Measurements from ENCODE around the gene STK32C. TPM values are rescaled to one million over a fixed set of nuclear protein-coding genes. Genes with fewer than 3 reads are reported as not detected.
A peak's percentile ranks its signal among the peaks of the same experiment; 100 is the strongest.

STK32C gene
- total RNA-seq, 2 donors from 2014 or later, result 0.78 to 4.0 TPM

- Histone ChIP-seq H3K27me3 (no peaks in the 10 kb centered on the region), H3K36me3 (replicated peaks in 1 of 2; ENCODE audit: insufficient read depth in 1 of 2, low read depth in 2 of 2) (no peaks in the 10 kb centered on the region), H3K27ac (peak overlapping the region; percentile 40 to 78 (median 63)), H3K4me1 (peaks cover 21% of the 10 kb centered on the region), H3K4me3 (peak overlapping the region; percentile 16 to 76), H3K9me3 (no peaks in the 10 kb centered on the region)
- intact Hi-C loops (cut with DNase I), result no loop called here
- peak in 1 of 3 donors; percentile 9 for TF ChIP-seq POLR2A (IDR thresholded peaks at IDR 0.05)
- TF ChIP-seq, protein P1, sequence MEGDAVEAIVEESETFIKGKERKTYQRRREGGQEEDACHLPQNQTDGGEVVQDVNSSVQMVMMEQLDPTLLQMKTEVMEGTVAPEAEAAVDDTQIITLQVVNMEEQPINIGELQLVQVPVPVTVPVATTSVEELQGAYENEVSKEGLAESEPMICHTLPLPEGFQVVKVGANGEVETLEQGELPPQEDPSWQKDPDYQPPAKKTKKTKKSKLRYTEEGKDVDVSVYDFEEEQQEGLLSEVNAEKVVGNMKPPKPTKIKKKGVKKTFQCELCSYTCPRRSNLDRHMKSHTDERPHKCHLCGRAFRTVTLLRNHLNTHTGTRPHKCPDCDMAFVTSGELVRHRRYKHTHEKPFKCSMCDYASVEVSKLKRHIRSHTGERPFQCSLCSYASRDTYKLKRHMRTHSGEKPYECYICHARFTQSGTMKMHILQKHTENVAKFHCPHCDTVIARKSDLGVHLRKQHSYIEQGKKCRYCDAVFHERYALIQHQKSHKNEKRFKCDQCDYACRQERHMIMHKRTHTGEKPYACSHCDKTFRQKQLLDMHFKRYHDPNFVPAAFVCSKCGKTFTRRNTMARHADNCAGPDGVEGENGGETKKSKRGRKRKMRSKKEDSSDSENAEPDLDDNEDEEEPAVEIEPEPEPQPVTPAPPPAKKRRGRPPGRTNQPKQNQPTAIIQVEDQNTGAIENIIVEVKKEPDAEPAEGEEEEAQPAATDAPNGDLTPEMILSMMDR (IDR thresholded peaks at IDR 0.05), result no peak
- DNase-seq (no peak), ATAC-seq (no peak)
- 6 to 15% methylated on average over 8 to 16 of the region's 16 CpGs for WGBS, 2 donors
Measured at GRCh38 chr10:132332433-132332754, 24.6 kb upstream of the STK32C start.

DNA sequence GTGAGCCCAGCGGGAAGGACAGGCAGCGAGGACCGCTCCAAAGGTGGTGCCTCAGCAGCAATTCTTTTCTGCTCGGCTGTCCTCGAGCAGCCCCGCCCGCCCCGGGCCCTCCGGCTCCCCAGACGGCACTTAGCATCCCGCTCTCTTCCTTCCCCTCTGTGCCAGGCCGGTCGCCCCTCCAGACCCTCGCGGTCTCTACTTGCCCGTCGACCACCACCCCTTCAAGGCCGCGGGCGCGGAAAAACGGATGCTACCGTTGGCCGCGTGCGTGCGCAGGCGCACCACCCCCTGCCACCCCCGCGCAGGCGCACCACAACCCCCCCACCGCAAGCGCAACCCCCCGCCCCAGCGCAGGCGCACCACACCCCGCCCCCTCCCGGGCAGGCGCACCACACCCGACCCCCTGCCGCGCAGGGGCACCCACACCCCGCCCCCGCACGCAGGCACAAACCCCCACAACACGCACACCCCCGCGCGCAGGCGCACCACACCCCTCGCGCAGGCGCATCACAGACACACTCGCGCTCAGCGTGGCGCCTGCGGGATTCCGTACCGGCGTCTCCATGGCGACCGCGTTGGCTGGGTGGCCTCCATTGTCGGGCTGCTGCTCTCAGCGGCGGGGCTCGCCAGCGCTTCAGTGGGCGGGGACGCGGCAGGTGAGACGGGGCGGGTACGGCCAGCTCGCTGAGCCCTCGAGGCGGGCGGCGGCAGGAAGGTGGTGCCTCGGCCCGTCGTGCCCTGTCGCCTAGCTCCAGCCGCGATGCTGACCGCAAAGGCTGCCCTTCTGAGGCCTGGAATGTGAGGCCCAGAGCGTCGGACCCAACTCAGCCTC is 24.1 kb upstream of the STK32C start, which contains the start of gene LRRC27:
TSS of gene LRRC27 (plus strand) at position 593 of the 832 bp plus-strand sequence. CDS start 1,332 bp downstream, outside the sequence.
- H3K36me3 ChIP-seq (replicated peaks in 1 of 2; ENCODE audit: insufficient read depth in 1 of 2, low read depth in 2 of 2), result no peaks in the 10 kb centered on the region
- peak within 1 kb of the TSS; percentile 59 to 76 for H3K4me3 ChIP-seq
- TF ChIP-seq, protein P1 (IDR thresholded peaks at IDR 0.05), result peak in 1 of 7 experiments; percentile 14
- peak; percentile 13 to 70 (median 63) for TF ChIP-seq POLR2A (IDR thresholded peaks at IDR 0.05)
- peak within 1 kb of the TSS; percentile 40 to 81 (median 70) for H3K27ac ChIP-seq
- intact Hi-C loops (cut with DNase I), result no loop called here
- peaks cover 21% of the 10 kb centered on the region for H3K4me1 ChIP-seq
- WGBS, 2 donors, result 0 to 1% methylated on average over 10 to 52 of the region's 89 CpGs
- DNase-seq (peak; percentile 98 to 100 (median 99)), ATAC-seq (peak; percentile 95)
- H3K27me3 ChIP-seq, result no peaks in the 10 kb centered on the region
- H3K9me3 ChIP-seq, result no peaks in the 10 kb centered on the region

DNA sequence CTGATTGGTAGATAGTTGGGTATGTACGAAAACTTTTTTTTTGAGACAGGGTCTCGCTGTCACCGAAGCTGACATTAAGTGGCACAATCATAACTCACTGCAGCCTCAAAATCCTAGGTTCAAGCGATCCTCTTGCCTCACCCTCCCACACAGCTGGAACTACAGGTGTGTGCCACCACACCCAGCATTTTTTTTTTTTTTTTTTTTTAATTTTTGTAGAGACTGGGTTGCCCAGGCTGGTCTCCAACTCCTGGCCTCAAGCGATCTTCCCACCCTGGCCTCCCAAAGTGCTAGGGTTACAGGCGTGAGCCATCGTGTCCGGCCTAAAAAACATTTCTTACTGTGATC is 22.7 kb upstream of the STK32C start:
- H3K4me3 ChIP-seq, result no peak overlapping the region
- no peaks in the 10 kb centered on the region for H3K9me3 ChIP-seq
- intact Hi-C loops (cut with DNase I), result no loop called here
- peaks cover 21% of the 10 kb centered on the region for H3K4me1 ChIP-seq
- no peaks in the 10 kb centered on the region for H3K36me3 ChIP-seq (replicated peaks in 1 of 2; ENCODE audit: insufficient read depth in 1 of 2, low read depth in 2 of 2)
- TF ChIP-seq, protein P1 (IDR thresholded peaks at IDR 0.05), result no peak
- TF ChIP-seq POLR2A (IDR thresholded peaks at IDR 0.05), result no peak
- H3K27me3 ChIP-seq, result no peaks in the 10 kb centered on the region
- ATAC-seq (no peak), DNase-seq (no peak)
- WGBS, 2 donors, result 93 to 94% methylated on average over 8 of the region's 8 CpGs
- no peak overlapping the region for H3K27ac ChIP-seq

DNA sequence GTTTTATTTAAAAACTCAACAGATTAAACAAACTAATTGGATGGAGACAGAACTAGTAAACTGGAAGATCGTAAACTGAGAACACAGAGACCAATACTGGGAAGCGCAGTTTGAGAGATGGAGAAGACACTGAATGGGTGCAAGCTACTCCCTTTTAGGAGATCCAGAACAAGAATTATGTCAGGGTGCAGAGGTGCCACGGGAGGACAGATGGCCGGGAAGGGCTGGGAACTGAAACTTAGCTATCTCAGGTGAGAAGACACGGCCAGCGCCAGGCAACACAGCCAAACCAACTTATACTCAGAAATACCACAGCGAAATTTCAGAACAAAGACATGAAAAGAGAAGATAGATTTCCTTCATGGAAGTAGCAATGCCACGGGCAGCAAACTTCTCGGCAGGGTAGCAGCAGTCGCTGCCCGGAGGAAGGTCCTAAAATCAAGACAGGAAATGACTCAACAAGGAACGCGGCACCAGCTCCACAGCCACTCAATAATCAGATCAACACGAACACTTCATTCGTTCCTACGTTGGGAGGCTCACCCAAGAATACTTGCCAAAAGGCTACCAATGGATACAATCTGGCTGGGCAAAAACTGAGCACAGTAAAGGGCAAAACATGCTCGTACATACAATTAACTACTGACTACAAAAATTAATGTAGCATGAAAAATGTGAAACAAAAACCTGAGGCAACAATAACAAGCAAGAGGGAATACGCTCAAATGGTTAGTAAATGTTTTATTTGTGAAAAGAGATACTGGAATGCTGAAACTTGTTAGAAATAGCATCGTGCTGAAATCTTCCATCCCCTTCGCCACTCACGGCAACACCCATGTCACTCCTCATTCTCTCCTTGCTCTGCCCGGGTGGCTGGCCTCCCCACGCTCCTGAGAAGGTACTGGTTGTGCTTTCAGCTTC is 22.1 kb upstream of the STK32C start:
- DNase-seq (peak in 1 of 4 donors; percentile 28), ATAC-seq (no peak)
- H3K4me1 ChIP-seq, result peaks cover 21% of the 10 kb centered on the region
- TF ChIP-seq, protein P1 (IDR thresholded peaks at IDR 0.05), result no peak
- TF ChIP-seq POLR2A (IDR thresholded peaks at IDR 0.05), result no peak
- no peak overlapping the region for H3K4me3 ChIP-seq
- H3K27me3 ChIP-seq, result no peaks in the 10 kb centered on the region
- WGBS, 2 donors, result 71 to 84% methylated on average over 23 of the region's 23 CpGs
- no peaks in the 10 kb centered on the region for H3K9me3 ChIP-seq
- peak overlapping the region in 1 of 4 donors; percentile 2 for H3K27ac ChIP-seq
- intact Hi-C loops (cut with DNase I), result no loop called here
- no peaks in the 10 kb centered on the region for H3K36me3 ChIP-seq (replicated peaks in 1 of 2; ENCODE audit: insufficient read depth in 1 of 2, low read depth in 2 of 2)

All from body of pancreas (tissue), 4 donors.